ENCODE results near the gene GADD45G.

Gene GADD45G

DNA sequence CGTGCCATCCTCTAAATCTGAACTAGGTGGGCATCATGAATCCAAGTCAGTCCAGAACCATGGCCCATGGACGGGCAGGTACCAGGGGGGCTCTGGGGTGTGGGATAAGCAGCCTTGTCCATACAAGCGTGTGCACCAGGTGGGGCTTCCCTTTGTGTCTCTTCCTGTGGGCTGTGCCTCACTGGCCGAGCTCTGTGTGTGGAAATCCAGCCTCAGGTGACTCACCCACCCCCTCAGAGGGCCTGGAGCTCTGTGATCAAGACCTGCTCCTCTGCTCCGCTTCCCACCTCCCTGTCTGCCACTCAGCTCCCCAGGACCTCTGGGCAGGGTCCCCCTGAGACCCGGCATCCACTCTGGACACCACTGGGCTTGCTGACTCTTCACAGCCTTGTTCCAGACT lies 33.0 kb downstream of the GADD45G start:
- DNase-seq (ENCODE audit: low read depth) = no peak
- no peak overlapping the region for H3K4me3 ChIP-seq (ENCODE audit: low read depth, low read length)
- TF ChIP-seq, protein P1, sequence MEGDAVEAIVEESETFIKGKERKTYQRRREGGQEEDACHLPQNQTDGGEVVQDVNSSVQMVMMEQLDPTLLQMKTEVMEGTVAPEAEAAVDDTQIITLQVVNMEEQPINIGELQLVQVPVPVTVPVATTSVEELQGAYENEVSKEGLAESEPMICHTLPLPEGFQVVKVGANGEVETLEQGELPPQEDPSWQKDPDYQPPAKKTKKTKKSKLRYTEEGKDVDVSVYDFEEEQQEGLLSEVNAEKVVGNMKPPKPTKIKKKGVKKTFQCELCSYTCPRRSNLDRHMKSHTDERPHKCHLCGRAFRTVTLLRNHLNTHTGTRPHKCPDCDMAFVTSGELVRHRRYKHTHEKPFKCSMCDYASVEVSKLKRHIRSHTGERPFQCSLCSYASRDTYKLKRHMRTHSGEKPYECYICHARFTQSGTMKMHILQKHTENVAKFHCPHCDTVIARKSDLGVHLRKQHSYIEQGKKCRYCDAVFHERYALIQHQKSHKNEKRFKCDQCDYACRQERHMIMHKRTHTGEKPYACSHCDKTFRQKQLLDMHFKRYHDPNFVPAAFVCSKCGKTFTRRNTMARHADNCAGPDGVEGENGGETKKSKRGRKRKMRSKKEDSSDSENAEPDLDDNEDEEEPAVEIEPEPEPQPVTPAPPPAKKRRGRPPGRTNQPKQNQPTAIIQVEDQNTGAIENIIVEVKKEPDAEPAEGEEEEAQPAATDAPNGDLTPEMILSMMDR (conservative IDR thresholded peaks at IDR 0.05; ENCODE audit: low read depth, low read length) = no peak

DNA sequence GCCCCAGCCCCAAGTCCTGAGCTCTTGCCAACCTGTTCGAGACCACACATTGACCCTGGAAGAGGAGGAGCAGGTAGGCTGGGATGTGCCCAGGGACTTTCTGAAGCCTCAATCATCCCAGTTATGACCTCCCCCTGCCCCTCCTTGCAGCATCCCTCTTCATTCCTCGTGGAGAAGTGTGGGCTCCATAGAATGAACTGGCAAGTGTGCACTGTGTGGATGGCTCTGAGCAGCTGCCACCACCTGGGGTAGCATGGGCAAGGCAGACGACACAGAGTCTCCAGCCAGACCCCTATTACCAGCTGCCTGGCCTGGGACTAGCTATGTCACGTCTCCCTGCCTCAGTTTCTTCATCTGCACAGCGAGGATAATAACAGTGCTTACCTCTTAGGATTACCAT lies 33.5 kb downstream of the GADD45G start:
- TF ChIP-seq, protein P1 (conservative IDR thresholded peaks at IDR 0.05; ENCODE audit: low read depth, low read length) = no peak
- H3K4me3 ChIP-seq (ENCODE audit: low read depth, low read length) = no peak overlapping the region
- no peak for DNase-seq (ENCODE audit: low read depth)

DNA sequence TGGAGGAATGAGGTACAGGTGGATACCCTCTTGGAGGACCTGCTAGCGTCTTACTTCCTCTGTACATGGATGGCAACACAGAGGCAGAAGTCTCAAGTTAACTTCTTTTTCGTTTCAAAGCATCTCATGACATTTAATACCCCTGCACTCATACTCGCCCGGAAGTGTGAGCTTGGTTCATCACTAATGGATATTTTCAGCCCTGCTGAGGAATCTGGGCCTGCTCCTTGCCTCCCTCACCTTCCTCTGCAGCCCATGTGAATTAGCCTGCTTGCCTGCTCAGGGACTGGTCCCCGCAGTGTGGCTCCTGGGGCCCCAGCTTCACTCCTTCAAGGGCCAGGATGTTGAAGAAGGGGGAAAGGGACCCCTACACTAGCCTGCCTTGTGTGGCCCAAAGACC lies 34.1 kb downstream of the GADD45G start:
- no peak overlapping the region for H3K4me3 ChIP-seq (ENCODE audit: low read depth, low read length)
- TF ChIP-seq, protein P1 (conservative IDR thresholded peaks at IDR 0.05; ENCODE audit: low read depth, low read length) = no peak
- no peak for DNase-seq (ENCODE audit: low read depth)

DNA sequence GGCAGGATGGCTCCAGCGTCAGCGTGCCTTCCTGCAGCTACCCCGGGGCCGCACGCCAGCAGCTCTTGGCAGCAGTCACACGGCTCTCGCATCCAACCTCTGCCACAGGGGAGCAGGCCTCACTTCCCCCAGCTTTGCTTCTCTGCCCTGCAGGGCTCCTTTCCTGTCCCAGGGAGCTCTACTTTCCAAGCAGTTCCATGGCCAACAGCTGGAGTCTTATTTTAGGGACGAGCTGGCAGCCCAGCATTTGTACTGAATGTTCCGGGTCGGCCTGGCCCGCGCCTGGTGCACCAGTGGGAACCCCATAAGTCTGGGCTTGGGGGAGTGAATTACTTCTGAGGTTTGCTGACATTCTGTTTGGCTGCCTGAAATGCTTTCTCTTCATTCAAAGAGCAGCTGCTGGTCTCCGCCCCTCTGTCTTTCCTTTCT lies 34.6 kb downstream of the GADD45G start:
- no peak overlapping the region for H3K4me3 ChIP-seq (ENCODE audit: low read depth, low read length)
- TF ChIP-seq, protein P1 (conservative IDR thresholded peaks at IDR 0.05; ENCODE audit: low read depth, low read length) = no peak
- DNase-seq (ENCODE audit: low read depth) = no peak

DNA sequence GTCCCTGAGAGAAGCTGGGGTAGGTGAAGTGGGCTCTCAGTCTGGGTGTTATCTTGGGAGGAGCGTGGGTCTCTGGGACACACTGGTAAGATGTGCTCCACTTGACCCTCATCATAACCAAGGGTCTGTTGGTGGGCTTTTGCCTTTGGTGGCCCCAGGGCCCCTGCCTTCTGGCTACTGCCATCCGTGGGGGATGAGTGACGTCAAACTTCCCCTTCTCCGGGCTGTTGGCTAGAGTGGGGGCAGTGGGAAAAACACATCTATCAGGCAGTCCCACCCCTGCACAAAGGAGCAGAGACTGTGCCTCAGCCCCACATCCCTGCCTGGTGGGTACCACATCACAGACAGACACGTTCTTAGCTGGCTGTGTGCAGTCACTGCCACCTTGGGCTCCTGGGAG lies 35.1 kb downstream of the GADD45G start:
- TF ChIP-seq, protein P1 (conservative IDR thresholded peaks at IDR 0.05; ENCODE audit: low read depth, low read length) = no peak
- no peak overlapping the region for H3K4me3 ChIP-seq (ENCODE audit: low read depth, low read length)
- DNase-seq (ENCODE audit: low read depth) = no peak

DNA sequence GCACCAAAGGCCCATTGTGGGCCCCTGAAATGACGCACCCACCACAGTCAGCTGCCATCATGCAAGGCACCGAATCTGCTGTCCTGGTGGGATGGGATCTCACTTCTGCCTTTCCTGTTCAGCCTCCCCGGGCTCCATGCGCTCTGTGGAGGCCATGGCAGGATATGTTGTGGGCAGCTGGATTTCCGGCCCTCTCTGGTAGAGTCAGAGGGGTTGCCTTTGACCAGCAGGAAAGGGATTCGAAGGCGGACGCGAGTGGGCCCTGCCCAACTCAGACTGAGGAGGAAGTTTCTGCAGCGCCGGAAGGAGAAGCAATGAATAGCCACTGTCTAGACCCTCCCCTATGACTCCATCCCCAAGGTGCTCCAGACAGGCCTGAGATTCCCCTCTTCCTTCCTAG lies 35.5 kb downstream of the GADD45G start:
- DNase-seq (ENCODE audit: low read depth) = no peak
- TF ChIP-seq, protein P1 (conservative IDR thresholded peaks at IDR 0.05; ENCODE audit: low read depth, low read length) = no peak
- no peak overlapping the region for H3K4me3 ChIP-seq (ENCODE audit: low read depth, low read length)

DNA sequence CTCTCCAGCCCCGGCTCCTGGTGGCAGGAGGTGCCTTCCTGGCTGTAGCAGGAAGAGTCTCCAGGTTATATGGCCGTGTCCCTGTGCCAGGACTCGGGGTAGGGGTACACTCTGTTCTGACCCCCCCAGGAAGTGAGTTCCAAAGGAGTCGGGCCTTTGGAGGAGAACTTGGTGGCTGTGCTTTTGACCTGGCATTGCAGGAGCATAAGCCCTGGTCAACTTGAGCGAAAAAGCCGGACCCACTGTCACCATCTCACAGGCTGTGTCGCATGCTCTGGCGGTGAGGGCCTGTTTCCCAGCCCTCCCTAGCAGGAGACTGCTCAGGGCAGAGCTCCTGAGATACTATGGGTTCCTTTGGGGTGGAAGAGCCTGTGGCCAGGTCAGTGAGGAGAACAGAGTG lies 36.0 kb downstream of the GADD45G start:
- DNase-seq (ENCODE audit: low read depth) = no peak
- TF ChIP-seq, protein P1 (conservative IDR thresholded peaks at IDR 0.05; ENCODE audit: low read depth, low read length) = no peak
- no peak overlapping the region for H3K4me3 ChIP-seq (ENCODE audit: low read depth, low read length)
